Heart left ventricle (tissue), 16 donors: ENCODE data around the gene TNIK. TPM values are rescaled to one million over a fixed set of nuclear protein-coding genes. Genes with fewer than 3 reads are reported as not detected.

Experiments used
- ATAC-seq, 4 donors: fragments of 200-7000 bp; cut with Tn5 transposase; one replicate each; pipeline ENCODE4 v1.9.1; 2020 to 2022; ENCODE audit warnings: moderate library complexity in 4 of 4, mild to moderate bottlenecking in 3 of 4, moderate number of reproducible peaks in 1 of 4
- DNase-seq, 5 donors: peaks; one replicate each; pipeline ENCODE4 v3.0.0-alpha.2; 2020
- H3K27ac ChIP-seq, 12 donors: fragments of 200-600 bp; sonication (generic) in 4 of 12; one replicate each; pipeline versions ENCODE4 v1.5.0 to v1.8.0; 2016 to 2022; ENCODE audit warnings: mild to moderate bottlenecking in 2 of 12
- H3K27me3 ChIP-seq, 9 donors: fragments of 200-600 bp; sonication (generic) in 2 of 9; one replicate each; pipeline versions ENCODE4 v1.5.1 to v1.8.0; 2016 to 2022; ENCODE audit warnings: mild to moderate bottlenecking in 3 of 9
- H3K36me3 ChIP-seq, 9 donors: fragments of 200-600 bp; sonication (generic) in 2 of 9; one replicate each; pipeline versions ENCODE4 v1.5.0 to v1.8.0; 2018 to 2022; ENCODE audit warnings: mild to moderate bottlenecking in 2 of 9
- H3K4me1 ChIP-seq, 12 donors: fragments of 200-600 bp; sonication (generic) in 4 of 12; one replicate each; pipeline versions ENCODE4 v1.5.0 to v1.8.0; 2016 to 2022; ENCODE audit warnings: mild to moderate bottlenecking in 3 of 12
- H3K4me3 ChIP-seq, 12 donors: fragments of 200-600 bp; sonication (generic) in 4 of 12; one replicate each; pipeline versions ENCODE4 v1.5.0 to v1.8.0; 2017 to 2022; ENCODE audit warnings: mild to moderate bottlenecking in 9 of 12, moderate library complexity in 4 of 12
- H3K9me3 ChIP-seq, 12 donors: fragments of 200-600 bp; sonication (generic) in 4 of 12; one replicate each; pipeline versions ENCODE4 v1.5.0 to v1.8.0; 2016 to 2022; ENCODE audit warnings: mild to moderate bottlenecking in 1 of 12
- POLR2A ChIP-seq, 2 donors: fragments of 450-650 bp; IDR thresholded peaks; one replicate each; pipeline ENCODE4 v1.6.1; 2017; ENCODE audit warnings: antibody characterized with exemption in 2 of 2, mild to moderate bottlenecking in 2 of 2, moderate library complexity in 2 of 2
- WGBS, 4 donors: extraction: QIAGEN DNeasy Blood & Tissue Kit in 2 of 4; methylation state at CpG; one replicate each; pipeline versions ENCODE4 v1.1.5 to v1.1.7; 2013 to 2018; 5-methylcytosine and 5-hydroxymethylcytosine counted together
- intact Hi-C, 10 donors: fragments of 100-400 bp; cut with DNase I; formaldehyde crosslinking; loops; one replicate each; pipeline versions ENCODE4 v1.11.1 to v1.14.2; 2022
- polyA plus RNA-seq, 2 donors: library from polyadenylated mRNA; stranded (reverse); fragments of 200-250 nt; gene quantifications; one replicate each; pipeline ENCODE4 v1.2.3, GENCODE V29; 2013
- total RNA-seq, 9 donors: library from RNA; depleted of rRNA in 2 of 9; stranded (reverse); fragments of >200 nt in 2 of 9; fragmentation: NEBNext Ultra II Directional in 3 of 9; extraction: Animal tissue kit (Norgen Biotek cat#: 25700) in 3 of 9; gene quantifications; one replicate each; pipeline versions ENCODE4 v1.1.0 to v1.2.4, GENCODE V29; 2016 to 2023
- TF ChIP-seq, protein P1 (sequence below), 12 donors: fragments of 200-600 bp; sonication (generic) in 4 of 12; IDR thresholded peaks; one replicate each; pipeline versions ENCODE4 v1.5.0 to v1.8.0; 2018 to 2022; ENCODE audit warnings: antibody characterized with exemption in 12 of 12, mild to moderate bottlenecking in 5 of 12
- donor health status: ischemic (EF 13 %, LVEDD 7.1; RV severe dilation, severe dysfunction).
- donor health status: healthy with polysubstance abuse.
- donor health status: DM: no; HTN: yes; CAD: no.
- donor health status: DM: no; HTN: no; CAD: no.
- donor health status: ischemic (EF 25% LVEDD 6.9; RV normal size, moderate dysfunction).
- donor health status: ischemic (EF 25% LVEDD 5.7; RV mildly dilated, moderate dysfunction).
- donor health status: healthy.
- donor health status: DM: yes; HTN: yes; CAD: no.
- donor health status: ischemic (EF 35%, LVEDD 5.7; RV mildly dilated, moderate dysfunction).
- donor health status: nonischemic (EF 11% LVEDD 7.7; RV severe dilation, severe dysfunction).
- donor health status: DM: yes; HTN: yes; CAD: no.
- donor health status: PGD.
- donor health status: ischemic (EF 29% LVEDD 5.4; RV normal size, mild dysfunction).
- donor health status: nonischemic (EF 23%, LVEDD 6.1; RV moderate dilation, normal function).

TNIK gene
- total and polyA plus RNA-seq, 11 donors, result 12.3 to 51.6 (median 32.4) TPM

DNA sequence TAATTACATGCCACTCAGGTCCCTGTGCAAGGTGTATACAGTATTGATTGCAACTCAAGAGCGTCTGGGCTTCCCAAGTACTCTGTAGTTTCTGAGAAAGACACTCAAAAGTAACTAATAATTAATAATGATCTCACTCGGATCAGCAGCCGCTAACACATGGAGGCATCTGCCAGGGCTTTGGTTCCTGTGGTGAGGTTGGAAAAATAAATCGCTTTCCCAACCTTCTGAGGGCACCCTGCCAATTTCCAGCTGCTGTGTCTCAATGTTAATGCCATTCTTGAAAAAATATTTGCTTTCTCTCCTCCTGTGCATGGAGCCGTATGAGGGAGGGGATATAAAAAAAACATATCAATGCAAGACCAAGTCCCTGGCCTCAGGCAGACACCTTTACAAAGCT is 317.2 kb downstream of the TNIK start:
- DNase-seq (no peak), ATAC-seq (peak in 1 of 4 donors; percentile 22)
- Histone ChIP-seq H3K27me3 (no peaks in the 10 kb centered on the region), H3K4me3 (no peak overlapping the region), H3K36me3 (peaks cover 0 to 32% (median 15%) of the 10 kb centered on the region in 9 donors), H3K4me1 (no peaks in the 10 kb centered on the region), H3K9me3 (no peaks in the 10 kb centered on the region), H3K27ac (no peak overlapping the region)
- 69 to 71% (median 70%) methylated on average over 5 of the region's 5 CpGs for WGBS, 4 donors
- intact Hi-C loops, result loop anchor here in 1 of 10 donors (10.0 kb wide), 1 partner anchor 178 kb away; no protein-coding TSS in a partner anchor
- no peak for TF ChIP-seq POLR2A (IDR thresholded peaks at IDR 0.05)
- TF ChIP-seq, protein P1, sequence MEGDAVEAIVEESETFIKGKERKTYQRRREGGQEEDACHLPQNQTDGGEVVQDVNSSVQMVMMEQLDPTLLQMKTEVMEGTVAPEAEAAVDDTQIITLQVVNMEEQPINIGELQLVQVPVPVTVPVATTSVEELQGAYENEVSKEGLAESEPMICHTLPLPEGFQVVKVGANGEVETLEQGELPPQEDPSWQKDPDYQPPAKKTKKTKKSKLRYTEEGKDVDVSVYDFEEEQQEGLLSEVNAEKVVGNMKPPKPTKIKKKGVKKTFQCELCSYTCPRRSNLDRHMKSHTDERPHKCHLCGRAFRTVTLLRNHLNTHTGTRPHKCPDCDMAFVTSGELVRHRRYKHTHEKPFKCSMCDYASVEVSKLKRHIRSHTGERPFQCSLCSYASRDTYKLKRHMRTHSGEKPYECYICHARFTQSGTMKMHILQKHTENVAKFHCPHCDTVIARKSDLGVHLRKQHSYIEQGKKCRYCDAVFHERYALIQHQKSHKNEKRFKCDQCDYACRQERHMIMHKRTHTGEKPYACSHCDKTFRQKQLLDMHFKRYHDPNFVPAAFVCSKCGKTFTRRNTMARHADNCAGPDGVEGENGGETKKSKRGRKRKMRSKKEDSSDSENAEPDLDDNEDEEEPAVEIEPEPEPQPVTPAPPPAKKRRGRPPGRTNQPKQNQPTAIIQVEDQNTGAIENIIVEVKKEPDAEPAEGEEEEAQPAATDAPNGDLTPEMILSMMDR (IDR thresholded peaks at IDR 0.05), result no peak

GRCh38 chr3:171140246-171140645 is 320.0 kb downstream of the TNIK start:
- TF ChIP-seq, protein P1 (IDR thresholded peaks at IDR 0.05), result no peak
- no peak for TF ChIP-seq POLR2A (IDR thresholded peaks at IDR 0.05)
- 91 to 96% (median 93%) methylated on average over 10 of the region's 10 CpGs for WGBS, 4 donors
- no peak overlapping the region for H3K27ac ChIP-seq
- peaks cover 0 to 57% (median 29%) of the 10 kb centered on the region in 9 donors for H3K36me3 ChIP-seq
- H3K4me3 ChIP-seq, result no peak overlapping the region
- no peak for ATAC-seq
- intact Hi-C loops, result loop anchor here in 1 of 10 donors (10.0 kb wide), 1 partner anchor 175 kb away; no protein-coding TSS in a partner anchor
- H3K4me1 ChIP-seq, result no peaks in the 10 kb centered on the region
- no peaks in the 10 kb centered on the region for H3K27me3 ChIP-seq
- no peaks in the 10 kb centered on the region for H3K9me3 ChIP-seq
- no peak for DNase-seq

DNA sequence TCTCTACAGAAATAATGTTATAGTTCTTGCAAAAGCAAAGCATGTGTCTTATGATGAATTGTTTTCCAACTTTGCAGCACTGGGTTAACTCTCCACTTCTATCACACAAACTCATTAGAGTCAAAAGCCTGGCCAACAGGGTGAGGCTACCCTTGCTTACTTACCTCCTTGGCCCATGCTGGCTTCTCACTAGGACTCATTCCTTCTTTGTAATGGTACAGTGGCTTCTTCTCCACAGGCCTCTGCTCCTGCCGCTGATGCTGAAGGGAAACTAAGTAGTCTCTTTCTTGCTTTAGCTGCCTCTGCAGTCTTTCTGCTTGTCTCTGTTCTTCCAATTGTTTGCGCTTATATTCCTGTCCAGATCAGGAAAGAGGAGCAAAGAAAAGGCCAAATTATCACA is 322.2 kb downstream of the TNIK start:
- no peaks in the 10 kb centered on the region for H3K27me3 ChIP-seq
- DNase-seq, result no peak
- no peak for TF ChIP-seq POLR2A (IDR thresholded peaks at IDR 0.05)
- TF ChIP-seq, protein P1 (IDR thresholded peaks at IDR 0.05), result no peak
- H3K4me3 ChIP-seq, result no peak overlapping the region
- 93 to 100% (median 95%) methylated on average over 2 of the region's 2 CpGs for WGBS, 4 donors
- intact Hi-C loops, result no loop called here
- H3K9me3 ChIP-seq, result no peaks in the 10 kb centered on the region
- no peak overlapping the region for H3K27ac ChIP-seq
- H3K4me1 ChIP-seq, result no peaks in the 10 kb centered on the region
- no peak for ATAC-seq
- peaks cover 0 to 64% (median 31%) of the 10 kb centered on the region in 9 donors for H3K36me3 ChIP-seq

DNA sequence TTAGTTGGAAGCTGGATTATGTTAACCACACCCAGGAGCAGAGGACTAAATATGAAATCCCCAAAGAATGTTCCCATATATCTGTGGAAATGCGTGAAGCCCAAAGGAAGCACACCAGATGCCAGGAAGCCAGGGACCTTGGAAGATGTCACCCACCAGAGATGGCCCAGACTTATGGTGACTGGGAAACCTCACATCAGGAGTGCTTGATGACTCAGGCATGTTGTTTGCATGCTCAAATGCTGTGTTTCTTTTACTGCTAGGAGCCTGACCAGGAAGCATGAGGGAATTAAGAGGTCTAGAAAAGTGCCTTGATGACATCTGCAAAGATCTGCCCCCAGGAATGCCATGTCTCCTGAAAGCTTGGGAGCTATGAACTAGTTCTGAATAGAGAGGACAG is 324.7 kb downstream of the TNIK start:
- intact Hi-C loops, result no loop called here
- WGBS, 4 donors, result 76 to 89% (median 78%) methylated on average over 1 of the region's 1 CpG

More for the DNA sequence above, 324.7 kb downstream of the TNIK start:
- no peak for TF ChIP-seq POLR2A (IDR thresholded peaks at IDR 0.05)
- TF ChIP-seq, protein P1 (IDR thresholded peaks at IDR 0.05), result no peak
- H3K36me3 ChIP-seq, result peaks cover 0 to 57% (median 25%) of the 10 kb centered on the region in 9 donors
- no peak for ATAC-seq
- no peak overlapping the region for H3K27ac ChIP-seq
- H3K4me3 ChIP-seq, result no peak overlapping the region
- no peak for DNase-seq
- H3K9me3 ChIP-seq, result no peaks in the 10 kb centered on the region
- H3K4me1 ChIP-seq, result peaks cover 0 to 3% (median 0%) of the 10 kb centered on the region in 12 donors
- H3K27me3 ChIP-seq, result no peaks in the 10 kb centered on the region
